H1 (cell line): ENCODE results near the gene CFAP61. TPM values are rescaled to one million over a fixed set of nuclear protein-coding genes. Genes with fewer than 3 reads are reported as not detected.

Experiments used
- BCL11A ChIP-seq, 2 experiments: IDR thresholded peaks; one replicate each; pipeline ENCODE4 v1.6.1; 2011; ENCODE audit warnings: low read depth in 2 of 2, low read length in 2 of 2, mild to moderate bottlenecking in 2 of 2
- polyA plus RNA-seq, 7 experiments: library from polyadenylated mRNA; depleted of rRNA in 3 of 7; stranded (reverse) in 5 of 7; unstranded in 2 of 7; fragments of >200 nt in 5 of 7; fragments of 200-250 nt in 2 of 7; gene quantifications; 1 replicate in 5 of 7; 2 replicates in 1 of 7; 4 replicates in 1 of 7; pipeline versions ENCODE4 v1.2.1 to v1.2.3, GENCODE V29; 2011 to 2013; ENCODE audit warnings: missing spikeins in 2 of 7, mixed read lengths in 2 of 7
- total RNA-seq: library from RNA; stranded (reverse); fragmentation: NEBNext Ultra II Directional; extraction: Animal tissue kit (Norgen Biotek cat#: 25700); gene quantifications from 2 replicates; pipeline ENCODE4 v1.2.1, GENCODE V29; 2021

The CFAP61 gene
- total and polyA plus RNA-seq, 2 of the 8 experiments (the other 6 are each of a cell fraction or from before 2014, with no cell fraction given) = 0.29 to 0.61 TPM

DNA sequence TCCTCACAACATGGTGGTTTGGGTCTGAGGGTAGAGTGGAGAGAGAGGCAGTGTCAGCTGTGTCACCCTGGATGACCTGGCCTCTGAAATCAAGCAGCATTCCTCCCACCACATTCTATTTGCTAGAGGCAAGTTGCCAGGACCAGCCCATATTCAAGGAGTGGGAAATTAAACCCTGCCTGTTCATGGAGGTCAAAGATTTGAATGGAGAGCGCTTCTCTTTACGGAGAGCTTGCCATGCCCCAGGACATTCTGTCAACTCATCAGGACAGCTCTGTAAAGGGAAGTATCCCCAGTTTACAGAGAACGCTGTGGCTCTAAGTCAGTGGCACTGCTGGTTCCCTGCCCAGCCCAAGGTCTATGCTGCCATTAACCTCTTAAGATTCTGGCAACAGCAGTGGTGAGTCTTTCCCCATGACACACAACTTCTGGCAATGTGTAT lies 225.6 kb downstream of the CFAP61 start (continued):
- TF ChIP-seq BCL11A (IDR thresholded peaks at IDR 0.05; ENCODE audit: low read depth in 2 of 2, low read length in 2 of 2) = no peak
